ENCODE data around the gene OSBPL6.

OSBPL6 gene

DNA sequence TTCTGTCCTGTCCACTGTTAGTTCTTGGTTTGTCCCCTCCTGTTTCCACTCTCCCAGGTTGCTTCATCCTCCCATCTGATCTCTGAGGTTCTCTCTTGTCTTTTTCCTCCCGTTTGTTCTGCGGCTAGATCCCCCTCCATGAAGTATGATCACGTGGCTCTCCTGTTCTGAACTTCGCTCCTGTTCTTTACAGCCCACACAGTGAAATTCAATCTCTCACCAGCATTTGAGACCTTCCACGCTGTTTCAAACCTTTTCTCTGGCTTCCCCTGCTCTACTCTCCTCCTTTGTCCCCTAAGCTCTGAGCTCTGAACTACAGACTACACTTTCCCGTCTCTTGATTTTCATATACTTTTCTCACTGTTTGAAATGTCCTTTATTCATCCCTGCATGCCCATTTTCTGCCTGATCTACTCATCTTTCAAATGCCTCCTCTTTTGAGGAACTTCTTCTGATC, 83.5 kb downstream of the OSBPL6 start (continued):
- no peak for TF ChIP-seq TSHZ1 (tag by site-specific recombination; IDR thresholded peaks at IDR 0.05; ENCODE audit: borderline replicate concordance)
- no peak for TF ChIP-seq ZSCAN18 (tag by site-specific recombination; IDR thresholded peaks at IDR 0.05)
- TF ChIP-seq BCL11B (tag by site-specific recombination; IDR thresholded peaks at IDR 0.05; ENCODE audit: low read depth) = no peak
- TF ChIP-seq ZNF280D (tag by site-specific recombination; IDR thresholded peaks at IDR 0.05) = no peak
- peak; percentile 60 for TF ChIP-seq GLIS1 (tag by site-specific recombination; IDR thresholded peaks at IDR 0.05)
- TF ChIP-seq ZNF366 (tag by site-specific recombination; conservative IDR thresholded peaks at IDR 0.05) = peak; percentile 79
- TF ChIP-seq ZNF292 (tag by site-specific recombination; IDR thresholded peaks at IDR 0.05; ENCODE audit: borderline replicate concordance, low read depth) = no peak
- no peak for TF ChIP-seq ZNF558 (tag by site-specific recombination; IDR thresholded peaks at IDR 0.05)
- no peak for TF ChIP-seq YY2 (tag by site-specific recombination; IDR thresholded peaks at IDR 0.05)
- TF ChIP-seq ZBTB21 (tag by site-specific recombination; IDR thresholded peaks at IDR 0.05) = no peak
- TF ChIP-seq ZNF10 (tag by site-specific recombination; IDR thresholded peaks at IDR 0.05) = no peak
- no peak for TF ChIP-seq ZFP41 (tag by site-specific recombination; IDR thresholded peaks at IDR 0.05; ENCODE audit: borderline replicate concordance)
- no peak for TF ChIP-seq REPIN1 (tag by site-specific recombination; IDR thresholded peaks at IDR 0.05; ENCODE audit: low read depth)
- TF ChIP-seq ZNF398 (tag by site-specific recombination; IDR thresholded peaks at IDR 0.05) = peak; percentile 93
- TF ChIP-seq ZNF121 (tag by site-specific recombination; IDR thresholded peaks at IDR 0.05) = no peak
- TF ChIP-seq, protein P1, sequence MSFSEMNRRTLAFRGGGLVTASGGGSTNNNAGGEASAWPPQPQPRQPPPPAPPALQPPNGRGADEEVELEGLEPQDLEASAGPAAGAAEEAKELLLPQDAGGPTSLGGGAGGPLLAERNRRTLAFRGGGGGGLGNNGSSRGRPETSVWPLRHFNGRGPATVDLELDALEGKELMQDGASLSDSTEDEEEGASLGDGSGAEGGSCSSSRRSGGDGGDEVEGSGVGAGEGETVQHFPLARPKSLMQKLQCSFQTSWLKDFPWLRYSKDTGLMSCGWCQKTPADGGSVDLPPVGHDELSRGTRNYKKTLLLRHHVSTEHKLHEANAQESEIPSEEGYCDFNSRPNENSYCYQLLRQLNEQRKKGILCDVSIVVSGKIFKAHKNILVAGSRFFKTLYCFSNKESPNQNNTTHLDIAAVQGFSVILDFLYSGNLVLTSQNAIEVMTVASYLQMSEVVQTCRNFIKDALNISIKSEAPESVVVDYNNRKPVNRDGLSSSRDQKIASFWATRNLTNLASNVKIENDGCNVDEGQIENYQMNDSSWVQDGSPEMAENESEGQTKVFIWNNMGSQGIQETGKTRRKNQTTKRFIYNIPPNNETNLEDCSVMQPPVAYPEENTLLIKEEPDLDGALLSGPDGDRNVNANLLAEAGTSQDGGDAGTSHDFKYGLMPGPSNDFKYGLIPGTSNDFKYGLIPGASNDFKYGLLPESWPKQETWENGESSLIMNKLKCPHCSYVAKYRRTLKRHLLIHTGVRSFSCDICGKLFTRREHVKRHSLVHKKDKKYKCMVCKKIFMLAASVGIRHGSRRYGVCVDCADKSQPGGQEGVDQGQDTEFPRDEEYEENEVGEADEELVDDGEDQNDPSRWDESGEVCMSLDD (tag by site-specific recombination; IDR thresholded peaks at IDR 0.05) = no peak
- no peak for TF ChIP-seq ZNF311 (tag by site-specific recombination; IDR thresholded peaks at IDR 0.05; ENCODE audit: borderline replicate concordance)
- no peak for TF ChIP-seq ZSCAN30 (tag by site-specific recombination; IDR thresholded peaks at IDR 0.05)
- TF ChIP-seq SCRT2 (tag by site-specific recombination; IDR thresholded peaks at IDR 0.05) = no peak
- no peak for TF ChIP-seq ZNF830 (tag by site-specific recombination; IDR thresholded peaks at IDR 0.05; ENCODE audit: low read depth)
- TF ChIP-seq ZNF19 (tag by site-specific recombination; IDR thresholded peaks at IDR 0.05; ENCODE audit: low read depth) = no peak
- peak; percentile 13; the same call in 1 of the 2 replicates for TF ChIP-seq ZXDB (tag by site-specific recombination; IDR thresholded peaks at IDR 0.05)
- TF ChIP-seq, protein P2, sequence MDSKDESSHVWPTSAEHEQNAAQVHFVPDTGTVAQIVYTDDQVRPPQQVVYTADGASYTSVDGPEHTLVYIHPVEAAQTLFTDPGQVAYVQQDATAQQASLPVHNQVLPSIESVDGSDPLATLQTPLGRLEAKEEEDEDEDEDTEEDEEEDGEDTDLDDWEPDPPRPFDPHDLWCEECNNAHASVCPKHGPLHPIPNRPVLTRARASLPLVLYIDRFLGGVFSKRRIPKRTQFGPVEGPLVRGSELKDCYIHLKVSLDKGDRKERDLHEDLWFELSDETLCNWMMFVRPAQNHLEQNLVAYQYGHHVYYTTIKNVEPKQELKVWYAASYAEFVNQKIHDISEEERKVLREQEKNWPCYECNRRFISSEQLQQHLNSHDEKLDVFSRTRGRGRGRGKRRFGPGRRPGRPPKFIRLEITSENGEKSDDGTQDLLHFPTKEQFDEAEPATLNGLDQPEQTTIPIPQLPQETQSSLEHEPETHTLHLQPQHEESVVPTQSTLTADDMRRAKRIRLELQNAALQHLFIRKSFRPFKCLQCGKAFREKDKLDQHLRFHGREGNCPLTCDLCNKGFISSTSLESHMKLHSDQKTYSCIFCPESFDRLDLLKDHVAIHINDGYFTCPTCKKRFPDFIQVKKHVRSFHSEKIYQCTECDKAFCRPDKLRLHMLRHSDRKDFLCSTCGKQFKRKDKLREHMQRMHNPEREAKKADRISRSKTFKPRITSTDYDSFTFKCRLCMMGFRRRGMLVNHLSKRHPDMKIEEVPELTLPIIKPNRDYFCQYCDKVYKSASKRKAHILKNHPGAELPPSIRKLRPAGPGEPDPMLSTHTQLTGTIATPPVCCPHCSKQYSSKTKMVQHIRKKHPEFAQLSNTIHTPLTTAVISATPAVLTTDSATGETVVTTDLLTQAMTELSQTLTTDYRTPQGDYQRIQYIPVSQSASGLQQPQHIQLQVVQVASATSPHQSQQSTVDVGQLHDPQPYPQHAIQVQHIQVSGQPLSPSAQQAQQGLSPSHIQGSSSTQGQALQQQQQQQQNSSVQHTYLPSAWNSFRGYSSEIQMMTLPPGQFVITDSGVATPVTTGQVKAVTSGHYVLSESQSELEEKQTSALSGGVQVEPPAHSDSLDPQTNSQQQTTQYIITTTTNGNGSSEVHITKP (tag by site-specific recombination; IDR thresholded peaks at IDR 0.05) = peak; percentile 71
- TF ChIP-seq ZNF138 (tag by site-specific recombination; IDR thresholded peaks at IDR 0.05; ENCODE audit: borderline replicate concordance) = no peak

Measured in HEK293 (cell line).